BLaER1 treated with 17β-estradiol and CSF1 and Interleukin-3, amounts not matched to agents 10 nM and 100 nM (cell line): Measurements from ENCODE around the gene LCOR.
"Not testable (repeated sequence)": the region's sequence is repeated elsewhere in the genome, so short reads cannot be mapped to it uniquely, and the experiment has no call there.

Experiments used
- H3K27ac ChIP-seq, 11 experiments: shearing (Covaris generic); formaldehyde crosslinking; 2 replicates each; pipeline ENCODE4 v1.8.1; 2022
- H3K27me3 ChIP-seq, 11 experiments: shearing (Covaris generic); formaldehyde crosslinking; 2 replicates each; pipeline ENCODE4 v1.8.1; 2022
- H3K36me3 ChIP-seq, 11 experiments: shearing (Covaris generic); formaldehyde crosslinking; 2 replicates each; pipeline ENCODE4 v1.8.1; 2022
- H3K4me1 ChIP-seq, 10 experiments: shearing (Covaris generic); formaldehyde crosslinking; 2 replicates each; pipeline ENCODE4 v1.8.1; 2022
- H3K4me2 ChIP-seq, 11 experiments: shearing (Covaris generic); formaldehyde crosslinking; 2 replicates each; pipeline ENCODE4 v1.8.1; 2022
- H3K4me3 ChIP-seq, 10 experiments: shearing (Covaris generic); formaldehyde crosslinking; 2 replicates each; pipeline ENCODE4 v1.8.1; 2022
- H3K9ac ChIP-seq, 11 experiments: shearing (Covaris generic); formaldehyde crosslinking; 2 replicates each; pipeline ENCODE4 v1.8.1; 2022
- H3K9me3 ChIP-seq, 11 experiments: shearing (Covaris generic); formaldehyde crosslinking; replicated peaks in 1 of 11; 2 replicates each; pipeline ENCODE4 v1.8.1; 2022
- H4K20me1 ChIP-seq, 11 experiments: shearing (Covaris generic); formaldehyde crosslinking; 2 replicates each; pipeline ENCODE4 v1.8.1; 2022
- Cebpa-rat ChIP-seq, 11 experiments: shearing (Covaris generic); IDR thresholded peaks; 2 replicates each; pipeline ENCODE4 v1.8.1; 2022

The LCOR gene

DNA sequence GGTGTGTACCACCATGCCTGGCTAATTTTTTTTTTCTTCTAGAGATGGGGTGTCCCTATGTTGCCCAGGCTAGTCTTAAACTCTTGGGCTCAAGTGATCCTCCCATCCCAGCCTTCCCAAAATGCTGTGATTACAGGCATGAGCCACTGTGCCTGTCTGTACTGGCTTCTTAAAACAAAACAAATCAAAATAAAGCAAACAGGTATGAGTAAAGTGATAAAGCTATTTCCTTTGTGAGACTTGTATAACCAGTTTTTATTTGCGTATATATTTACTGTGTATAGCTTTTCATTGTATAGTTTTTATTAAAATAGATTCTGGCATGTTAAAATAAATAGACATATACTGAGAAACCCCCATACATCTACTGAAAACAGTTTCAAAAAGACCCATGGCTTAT lies 14.3 kb downstream of the LCOR start:
- Histone ChIP-seq H3K4me2 (peak overlapping the region in 1 of 11 experiments; percentile 66; a peak in 1 of 22 replicates), H3K9me3 (no peaks in the 10 kb centered on the region)

DNA sequence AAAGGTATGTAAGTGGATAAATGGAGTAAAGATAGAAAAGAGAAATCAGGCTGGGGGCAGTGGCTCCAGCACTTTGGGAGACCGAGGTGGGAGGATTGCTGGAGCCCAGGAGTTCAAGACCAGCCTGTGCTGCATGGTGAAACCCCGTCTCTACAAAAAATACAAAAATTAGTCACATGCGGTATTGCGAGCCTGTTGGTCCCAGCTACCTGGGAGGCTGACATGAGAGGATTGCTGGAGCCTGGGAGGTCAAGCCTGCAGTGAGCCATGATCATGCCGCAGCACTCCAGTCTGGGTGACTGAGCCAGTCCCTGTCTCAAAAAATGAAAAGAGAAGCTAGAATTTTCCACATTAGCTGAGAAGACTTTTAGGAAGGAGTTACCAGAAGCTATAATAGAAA lies 14.8 kb downstream of the LCOR start:
- peaks cover 7 to 50% (median 13%) of the 10 kb centered on the region in 10 experiments; a peak in 16 of 20 replicates for H3K4me1 ChIP-seq
- no peak for TF ChIP-seq Cebpa-rat (IDR thresholded peaks at IDR 0.05)
- no peak overlapping the region for H3K4me3 ChIP-seq
- no peak overlapping the region for H3K27ac ChIP-seq
- H3K9me3 ChIP-seq = peaks cover 0 to 2% (median 0%) of the 10 kb centered on the region in 11 experiments; a peak in 3 of 22 replicates
- H3K9ac ChIP-seq = no peak overlapping the region; a peak in 1 of 22 replicates
- H3K36me3 ChIP-seq = peaks cover 20 to 70% (median 41%) of the 10 kb centered on the region in 11 experiments; a peak in 21 of 22 replicates
- peaks cover 89 to 99% (median 98%) of the 10 kb centered on the region in 11 experiments for H4K20me1 ChIP-seq
- H3K4me2 ChIP-seq = no peak overlapping the region
- no peaks in the 10 kb centered on the region for H3K27me3 ChIP-seq

More for the DNA sequence above, 14.3 kb downstream of the LCOR start:
- H3K9ac ChIP-seq = peak overlapping the region in 1 of 11 experiments; percentile 42; a peak in 1 of 22 replicates
- H3K4me3 ChIP-seq = no peak overlapping the region
- peaks cover 14 to 70% (median 35%) of the 10 kb centered on the region in 11 experiments; a peak in 21 of 22 replicates for H3K36me3 ChIP-seq
- TF ChIP-seq Cebpa-rat (IDR thresholded peaks at IDR 0.05) = no peak
- H4K20me1 ChIP-seq = peaks cover 92 to 99% (median 98%) of the 10 kb centered on the region in 11 experiments
- peaks cover 7 to 55% (median 17%) of the 10 kb centered on the region in 10 experiments; a peak in 17 of 20 replicates for H3K4me1 ChIP-seq
- no peak overlapping the region for H3K27ac ChIP-seq
- no peaks in the 10 kb centered on the region for H3K27me3 ChIP-seq

GRCh38 chr10:96847356-96847755 lies 15.3 kb downstream of the LCOR start:
- not testable (repeated sequence) for H3K27ac ChIP-seq, H3K4me2 ChIP-seq, H3K4me3 ChIP-seq, H3K27me3 ChIP-seq, H3K9ac ChIP-seq, H3K9me3 ChIP-seq
- Histone ChIP-seq H4K20me1 (peaks cover 89 to 99% (median 98%) of the 10 kb centered on the region in 11 experiments), H3K36me3 (peaks cover 24 to 70% (median 45%) of the 10 kb centered on the region in 11 experiments; a peak in 21 of 22 replicates), H3K4me1 (peaks cover 5 to 47% (median 12%) of the 10 kb centered on the region in 10 experiments; a peak in 16 of 20 replicates)

DNA sequence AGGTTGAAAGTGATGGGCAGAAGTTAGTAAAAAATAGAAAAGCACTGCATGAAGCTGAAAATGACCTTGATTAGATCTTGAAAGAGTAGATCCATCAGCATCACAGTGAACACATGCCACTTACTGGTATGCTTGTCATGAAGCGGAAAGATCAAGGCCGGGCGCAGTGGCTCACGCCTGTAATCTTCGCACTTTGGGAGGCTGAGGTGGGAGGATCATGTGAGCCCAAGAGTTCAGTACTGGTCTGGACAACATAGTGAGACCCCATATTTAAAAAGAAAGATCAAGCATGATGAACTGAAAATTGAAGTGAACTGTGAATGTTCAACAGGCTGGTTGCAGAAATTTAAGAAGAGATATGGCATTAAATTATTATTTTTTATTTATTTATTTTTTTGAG lies 18.0 kb downstream of the LCOR start:
- TF ChIP-seq Cebpa-rat (IDR thresholded peaks at IDR 0.05) = no peak
- H3K4me3 ChIP-seq = no peak overlapping the region
- no peak overlapping the region for H3K27ac ChIP-seq
- no peaks in the 10 kb centered on the region for H3K27me3 ChIP-seq
- H3K4me1 ChIP-seq = peaks cover 0 to 21% (median 7%) of the 10 kb centered on the region in 10 experiments; a peak in 13 of 20 replicates
- H3K9ac ChIP-seq = no peak overlapping the region
- no peak overlapping the region for H3K4me2 ChIP-seq
- peaks cover 89 to 100% (median 100%) of the 10 kb centered on the region in 11 experiments for H4K20me1 ChIP-seq
- H3K36me3 ChIP-seq = peaks cover 44 to 89% (median 61%) of the 10 kb centered on the region in 11 experiments
- H3K9me3 ChIP-seq = peaks cover 0 to 15% (median 4%) of the 10 kb centered on the region in 11 experiments; a peak in 7 of 22 replicates

- peaks cover 89 to 100% (median 100%) of the 10 kb centered on the region in 11 experiments for H4K20me1 ChIP-seq
Measured at GRCh38 chr10:96850825-96851224, 18.7 kb downstream of the LCOR start.

DNA sequence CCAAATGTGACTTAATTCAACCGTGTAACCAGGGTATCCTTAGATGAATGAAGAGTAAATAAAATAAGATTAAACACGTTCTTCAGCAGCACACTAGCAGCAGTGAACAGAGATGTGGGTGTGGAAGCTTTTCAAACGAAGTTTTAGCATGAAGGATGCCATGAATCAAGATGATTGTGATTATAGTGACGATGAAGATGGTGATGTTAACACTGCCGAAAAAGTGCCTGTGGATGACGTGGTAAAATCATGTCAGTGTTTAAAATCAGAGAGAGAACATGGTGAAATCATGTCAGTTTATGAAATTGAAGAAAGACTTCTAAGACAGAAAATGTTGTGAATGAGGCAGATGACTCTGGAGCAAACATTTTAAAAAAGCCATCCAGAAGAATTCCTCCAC lies 19.2 kb downstream of the LCOR start:
- Histone ChIP-seq H4K20me1 (peaks cover 89 to 100% (median 100%) of the 10 kb centered on the region in 11 experiments), H3K36me3 (peaks cover 44 to 90% (median 59%) of the 10 kb centered on the region in 11 experiments), H3K4me1 (peaks cover 9 to 19% (median 15%) of the 10 kb centered on the region in 10 experiments), H3K27me3 (no peaks in the 10 kb centered on the region), H3K27ac (no peak overlapping the region), H3K9me3 (peaks cover 0 to 15% (median 4%) of the 10 kb centered on the region in 11 experiments; a peak in 7 of 22 replicates), H3K4me3 (no peak overlapping the region), H3K9ac (no peak overlapping the region), H3K4me2 (no peak overlapping the region)
- TF ChIP-seq Cebpa-rat (IDR thresholded peaks at IDR 0.05) = no peak

More at GRCh38 chr10:96850825-96851224, 18.7 kb downstream of the LCOR start:
- no peak overlapping the region for H3K4me2 ChIP-seq
- no peak overlapping the region for H3K27ac ChIP-seq
- TF ChIP-seq Cebpa-rat (IDR thresholded peaks at IDR 0.05) = no peak
- no peak overlapping the region for H3K4me3 ChIP-seq
- peaks cover 44 to 90% (median 63%) of the 10 kb centered on the region in 11 experiments for H3K36me3 ChIP-seq
- H3K27me3 ChIP-seq = no peaks in the 10 kb centered on the region
- H3K9ac ChIP-seq = no peak overlapping the region
- H3K9me3 ChIP-seq = peaks cover 0 to 15% (median 4%) of the 10 kb centered on the region in 11 experiments; a peak in 7 of 22 replicates
- peaks cover 4 to 17% (median 11%) of the 10 kb centered on the region in 10 experiments for H3K4me1 ChIP-seq

GRCh38 chr10:96856317-96856716 lies 24.2 kb downstream of the LCOR start:
- peak overlapping the region in 2 of 11 experiments; percentile 1 to 27; a peak in 2 of 22 replicates for H3K27ac ChIP-seq
- no peak overlapping the region for H3K9ac ChIP-seq
- peaks cover 0 to 15% (median 4%) of the 10 kb centered on the region in 11 experiments; a peak in 7 of 22 replicates for H3K9me3 ChIP-seq
- H3K4me1 ChIP-seq = peaks cover 13 to 31% (median 18%) of the 10 kb centered on the region in 10 experiments
- TF ChIP-seq Cebpa-rat (IDR thresholded peaks at IDR 0.05) = no peak
- H4K20me1 ChIP-seq = peaks cover 90 to 100% (median 99%) of the 10 kb centered on the region in 11 experiments
- no peaks in the 10 kb centered on the region for H3K27me3 ChIP-seq
- H3K4me2 ChIP-seq = peak overlapping the region; percentile 19 to 48 (median 33); a peak in 16 of 22 replicates
- peaks cover 59 to 87% (median 72%) of the 10 kb centered on the region in 11 experiments for H3K36me3 ChIP-seq
- H3K4me3 ChIP-seq = no peak overlapping the region

- H3K4me2 ChIP-seq = no peak overlapping the region
- no peak for TF ChIP-seq Cebpa-rat (IDR thresholded peaks at IDR 0.05)
- H3K4me1 ChIP-seq = peaks cover 13 to 31% (median 18%) of the 10 kb centered on the region in 10 experiments
- no peaks in the 10 kb centered on the region for H3K27me3 ChIP-seq
- H3K27ac ChIP-seq = no peak overlapping the region
- peak overlapping the region in 1 of 11 experiments; percentile 24; a peak in 1 of 22 replicates for H3K9ac ChIP-seq
- no peak overlapping the region for H3K4me3 ChIP-seq
- peaks cover 60 to 87% (median 73%) of the 10 kb centered on the region in 11 experiments for H3K36me3 ChIP-seq
- H4K20me1 ChIP-seq = peaks cover 92 to 100% (median 99%) of the 10 kb centered on the region in 11 experiments
- peaks cover 0 to 11% (median 4%) of the 10 kb centered on the region in 11 experiments; a peak in 7 of 22 replicates for H3K9me3 ChIP-seq
Measured at GRCh38 chr10:96857301-96858012, 25.4 kb downstream of the LCOR start.
